ENCODE data around the gene SELENBP1. TPM values are rescaled to one million over a fixed set of nuclear protein-coding genes. Genes with fewer than 3 reads are reported as not detected.

The SELENBP1 gene
- total RNA-seq, 1 donor, result 23.3 TPM

GRCh38 chr1:151407304-151407703, 34.8 kb upstream of the SELENBP1 start:
- no peak overlapping the region for H3K4me3 ChIP-seq (ENCODE audit: low read depth, low read length)
- no peak for DNase-seq (ENCODE audit: low read depth)
- TF ChIP-seq CTCF (IDR thresholded peaks at IDR 0.05; ENCODE audit: insufficient read depth, low read depth, low read length), result no peak

GRCh38 chr1:151406176-151406575, 33.7 kb upstream of the SELENBP1 start:
- no peak for DNase-seq (ENCODE audit: low read depth)
- H3K4me3 ChIP-seq (ENCODE audit: low read depth, low read length), result no peak overlapping the region
- no peak for TF ChIP-seq CTCF (IDR thresholded peaks at IDR 0.05; ENCODE audit: insufficient read depth, low read depth, low read length)

GRCh38 chr1:151405187-151405951, 32.9 kb upstream of the SELENBP1 start:
- no peak overlapping the region for H3K4me3 ChIP-seq (ENCODE audit: low read depth, low read length)
- TF ChIP-seq CTCF (IDR thresholded peaks at IDR 0.05; ENCODE audit: insufficient read depth, low read depth, low read length), result no peak
- DNase-seq (ENCODE audit: low read depth), result no peak

GRCh38 chr1:151403612-151404011, 31.1 kb upstream of the SELENBP1 start:
- H3K4me3 ChIP-seq (ENCODE audit: low read depth, low read length), result no peak overlapping the region
- DNase-seq (ENCODE audit: low read depth), result no peak
- TF ChIP-seq CTCF (IDR thresholded peaks at IDR 0.05; ENCODE audit: insufficient read depth, low read depth, low read length), result no peak

GRCh38 chr1:151402764-151403163, 30.3 kb upstream of the SELENBP1 start:
- H3K4me3 ChIP-seq (ENCODE audit: low read depth, low read length), result no peak overlapping the region
- no peak for DNase-seq (ENCODE audit: low read depth)
- TF ChIP-seq CTCF (IDR thresholded peaks at IDR 0.05; ENCODE audit: insufficient read depth, low read depth, low read length), result no peak

GRCh38 chr1:151401860-151402259, 29.4 kb upstream of the SELENBP1 start:
- DNase-seq (ENCODE audit: low read depth), result no peak
- no peak for TF ChIP-seq CTCF (IDR thresholded peaks at IDR 0.05; ENCODE audit: insufficient read depth, low read depth, low read length)
- no peak overlapping the region for H3K4me3 ChIP-seq (ENCODE audit: low read depth, low read length)
